ENCODE results near the gene MPP3.

DNA sequence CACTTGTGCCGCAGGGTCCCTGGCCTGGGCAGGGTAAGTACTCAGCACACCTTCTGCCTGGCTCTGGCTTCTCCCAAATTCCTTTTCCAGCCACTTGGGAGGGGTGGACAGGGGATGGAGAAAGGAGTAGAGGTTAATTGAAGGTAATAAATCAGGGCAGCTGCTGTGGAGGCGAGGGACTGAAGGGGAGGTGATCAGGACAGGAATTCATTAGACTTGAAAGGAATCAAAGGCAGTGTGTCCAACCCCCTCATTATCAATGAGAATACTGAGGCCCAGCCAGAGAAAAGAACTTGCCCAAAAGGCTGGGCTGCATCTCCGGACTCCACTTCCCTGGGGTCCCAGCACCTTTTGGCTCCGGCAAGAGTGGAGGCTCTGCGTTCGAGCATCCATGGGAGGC is 76.7 kb downstream of the MPP3 start:
- TF ChIP-seq, protein P1, sequence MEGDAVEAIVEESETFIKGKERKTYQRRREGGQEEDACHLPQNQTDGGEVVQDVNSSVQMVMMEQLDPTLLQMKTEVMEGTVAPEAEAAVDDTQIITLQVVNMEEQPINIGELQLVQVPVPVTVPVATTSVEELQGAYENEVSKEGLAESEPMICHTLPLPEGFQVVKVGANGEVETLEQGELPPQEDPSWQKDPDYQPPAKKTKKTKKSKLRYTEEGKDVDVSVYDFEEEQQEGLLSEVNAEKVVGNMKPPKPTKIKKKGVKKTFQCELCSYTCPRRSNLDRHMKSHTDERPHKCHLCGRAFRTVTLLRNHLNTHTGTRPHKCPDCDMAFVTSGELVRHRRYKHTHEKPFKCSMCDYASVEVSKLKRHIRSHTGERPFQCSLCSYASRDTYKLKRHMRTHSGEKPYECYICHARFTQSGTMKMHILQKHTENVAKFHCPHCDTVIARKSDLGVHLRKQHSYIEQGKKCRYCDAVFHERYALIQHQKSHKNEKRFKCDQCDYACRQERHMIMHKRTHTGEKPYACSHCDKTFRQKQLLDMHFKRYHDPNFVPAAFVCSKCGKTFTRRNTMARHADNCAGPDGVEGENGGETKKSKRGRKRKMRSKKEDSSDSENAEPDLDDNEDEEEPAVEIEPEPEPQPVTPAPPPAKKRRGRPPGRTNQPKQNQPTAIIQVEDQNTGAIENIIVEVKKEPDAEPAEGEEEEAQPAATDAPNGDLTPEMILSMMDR (IDR thresholded peaks at IDR 0.05): no peak
- no peak for TF ChIP-seq TCF7 (CRISPR knock-in tag; IDR thresholded peaks at IDR 0.05; ENCODE audit: low read depth)
- TF ChIP-seq NR3C1 (CRISPR knock-in tag; conservative IDR thresholded peaks at IDR 0.05; ENCODE audit: low read depth): no peak
